ENCODE measurements around the gene SIRT4. TPM values are rescaled to one million over a fixed set of nuclear protein-coding genes. Genes with fewer than 3 reads are reported as not detected.
A peak's percentile ranks its signal among the peaks of the same experiment; 100 is the strongest.

Gene SIRT4
- total RNA-seq, 2 donors from 2014 or later, result 2.3 to 2.7 TPM

- Histone ChIP-seq H3K27me3 (ENCODE audit: control insufficient read depth, insufficient read depth, low read length, poor library complexity, severe bottlenecking) (no peaks in the 10 kb centered on the region), H3K4me1 (ENCODE audit: control insufficient read depth, insufficient read depth, low read length) (peaks cover 21% of the 10 kb centered on the region), H3K9ac (ENCODE audit: extremely low read depth, low read length, poor library complexity, severe bottlenecking) (no peak overlapping the region), H3K27ac (ENCODE audit: low read depth, low read length) (no peak overlapping the region), H3K4me3 (ENCODE audit: low read length) (no peak overlapping the region), H3K36me3 (ENCODE audit: control insufficient read depth, insufficient read depth, low read length) (peaks cover 9% of the 10 kb centered on the region), H3K9me3 (ENCODE audit: control insufficient read depth, low read length) (no peaks in the 10 kb centered on the region)
- TF ChIP-seq CTCF (conservative IDR thresholded peaks at IDR 0.05), result no peak
- no peak overlapping the region for H3K27ac Mint-ChIP-seq
- H3K4me1 Mint-ChIP-seq, result peaks cover 54% of the 10 kb centered on the region
- H3K36me3 Mint-ChIP-seq (ENCODE audit: low read depth), result peaks cover 8% of the 10 kb centered on the region
- H3K27me3 Mint-ChIP-seq (ENCODE audit: insufficient read depth), result no peaks in the 10 kb centered on the region
- no peaks in the 10 kb centered on the region for H3K9me3 Mint-ChIP-seq
- WGBS, 2 experiments (ENCODE audit: insufficient coverage in 1 of 2, insufficient read length in 1 of 2), result 89 to 93% methylated on average over 5 of the region's 5 CpGs
- DNase-seq, result no peak
- H3K4me3 Mint-ChIP-seq, result no peak overlapping the region
These were observed 41.5 kb upstream of the SIRT4 start for GRCh38 chr12:120260607-120261006.

- Mint-ChIP-seq H3K27ac (no peak overlapping the region), H3K27me3 (ENCODE audit: insufficient read depth) (no peaks in the 10 kb centered on the region), H3K4me1 (peaks cover 43% of the 10 kb centered on the region), H3K36me3 (ENCODE audit: low read depth) (peaks cover 6% of the 10 kb centered on the region), H3K4me3 (peak overlapping the region; percentile 85), H3K9me3 (no peaks in the 10 kb centered on the region)
- Histone ChIP-seq H3K27ac (ENCODE audit: low read depth, low read length) (no peak overlapping the region), H3K27me3 (ENCODE audit: control insufficient read depth, insufficient read depth, low read length, poor library complexity, severe bottlenecking) (no peaks in the 10 kb centered on the region), H3K9me3 (ENCODE audit: control insufficient read depth, low read length) (no peaks in the 10 kb centered on the region), H3K9ac (ENCODE audit: extremely low read depth, low read length, poor library complexity, severe bottlenecking) (no peak overlapping the region), H3K36me3 (ENCODE audit: control insufficient read depth, insufficient read depth, low read length) (peaks cover 3% of the 10 kb centered on the region), H3K4me3 (ENCODE audit: low read length) (peak overlapping the region; percentile 94), H3K4me1 (ENCODE audit: control insufficient read depth, insufficient read depth, low read length) (peaks cover 21% of the 10 kb centered on the region)
- 91 to 94% methylated on average over 7 to 10 of the region's 10 CpGs for WGBS, 2 experiments (ENCODE audit: insufficient coverage in 1 of 2, insufficient read length in 1 of 2)
- peak; percentile 43 for DNase-seq
- no peak for TF ChIP-seq CTCF (conservative IDR thresholded peaks at IDR 0.05)
These were observed 39.9 kb upstream of the SIRT4 start for GRCh38 chr12:120261951-120262851.

- TF ChIP-seq CTCF (conservative IDR thresholded peaks at IDR 0.05), result no peak
- Mint-ChIP-seq H3K9me3 (no peaks in the 10 kb centered on the region), H3K27me3 (ENCODE audit: insufficient read depth) (no peaks in the 10 kb centered on the region), H3K27ac (peak overlapping the region; percentile 10), H3K36me3 (ENCODE audit: low read depth) (peaks cover 6% of the 10 kb centered on the region), H3K4me3 (peak overlapping the region; percentile 85), H3K4me1 (peaks cover 36% of the 10 kb centered on the region)
- Histone ChIP-seq H3K9me3 (ENCODE audit: control insufficient read depth, low read length) (no peaks in the 10 kb centered on the region), H3K27me3 (ENCODE audit: control insufficient read depth, insufficient read depth, low read length, poor library complexity, severe bottlenecking) (no peaks in the 10 kb centered on the region), H3K27ac (ENCODE audit: low read depth, low read length) (no peak overlapping the region), H3K9ac (ENCODE audit: extremely low read depth, low read length, poor library complexity, severe bottlenecking) (peak overlapping the region; percentile 70), H3K4me3 (ENCODE audit: low read length) (peak overlapping the region; percentile 94), H3K4me1 (ENCODE audit: control insufficient read depth, insufficient read depth, low read length) (peaks cover 17% of the 10 kb centered on the region), H3K36me3 (ENCODE audit: control insufficient read depth, insufficient read depth, low read length) (peaks cover 3% of the 10 kb centered on the region)
- 82 to 85% methylated on average over 5 to 14 of the region's 15 CpGs for WGBS, 2 experiments (ENCODE audit: insufficient coverage in 1 of 2, insufficient read length in 1 of 2)
- peak; percentile 62 for DNase-seq
These were observed 39.0 kb upstream of the SIRT4 start for GRCh38 chr12:120262852-120263747.

Measured in endodermal cell (in vitro differentiated cells).